Ishikawa (cell line): ENCODE measurements around the gene P2RX6.

Experiments used
- CEBPB ChIP-seq: IDR thresholded peaks from 2 replicates; pipeline ENCODE4 v1.6.1; 2012
- CREB1 ChIP-seq: IDR thresholded peaks from 2 replicates; pipeline ENCODE4 v1.6.1; 2012; ENCODE audit warnings: low read depth
- EGR1 ChIP-seq: IDR thresholded peaks from 2 replicates; pipeline ENCODE4 v1.6.1; 2012
- EP300 ChIP-seq: IDR thresholded peaks from 2 replicates; pipeline ENCODE4 v1.6.1; 2012; ENCODE audit warnings: borderline replicate concordance
- FOXM1 ChIP-seq: IDR thresholded peaks from 2 replicates; pipeline ENCODE4 v1.6.1; 2012; ENCODE audit warnings: low read depth, borderline replicate concordance
- MAX ChIP-seq: IDR thresholded peaks from 2 replicates; pipeline ENCODE4 v1.6.1; 2012
- NFIC ChIP-seq: IDR thresholded peaks from 2 replicates; pipeline ENCODE4 v1.6.1; 2012
- RAD21 ChIP-seq: IDR thresholded peaks from 2 replicates; pipeline ENCODE4 v1.6.1; 2012; ENCODE audit warnings: low read depth
- REST ChIP-seq: IDR thresholded peaks from 2 replicates; pipeline ENCODE4 v1.6.1; 2012; ENCODE audit warnings: low read depth, mild to moderate bottlenecking
- TAF1 ChIP-seq: IDR thresholded peaks from 2 replicates; pipeline ENCODE4 v1.6.1; 2012; ENCODE audit warnings: low read depth, mild to moderate bottlenecking
- TCF12 ChIP-seq: IDR thresholded peaks from 2 replicates; pipeline ENCODE4 v1.6.1; 2012; ENCODE audit warnings: low read depth
- TEAD4 ChIP-seq: IDR thresholded peaks from 2 replicates; pipeline ENCODE4 v1.6.1; 2012
- USF1 ChIP-seq: IDR thresholded peaks from 2 replicates; pipeline ENCODE4 v1.6.1; 2012
- YY1 ChIP-seq: IDR thresholded peaks from 2 replicates; pipeline ENCODE4 v1.6.1; 2012; ENCODE audit warnings: low read depth
- ZBTB7A ChIP-seq: IDR thresholded peaks from 2 replicates; pipeline ENCODE4 v1.6.1; 2012; ENCODE audit warnings: low read depth

P2RX6 gene

GRCh38 chr22:21052715-21053459, 37.9 kb downstream of the P2RX6 start:
- TF ChIP-seq USF1 (no peak), ZBTB7A (no peak), CREB1 (no peak), NFIC (no peak), EGR1 (no peak), FOXM1 (no peak), YY1 (no peak), CEBPB (no peak), EP300 (no peak), TEAD4 (no peak), REST (no peak), MAX (no peak), RAD21 (no peak)

GRCh38 chr22:21054046-21054713, 39.2 kb downstream of the P2RX6 start:
- TF ChIP-seq EP300: no peak
- TF ChIP-seq EGR1: no peak
- no peak for TF ChIP-seq TEAD4
- no peak for TF ChIP-seq REST
- TF ChIP-seq USF1: no peak
- no peak for TF ChIP-seq YY1
- TF ChIP-seq CEBPB: no peak
- TF ChIP-seq ZBTB7A: no peak
- TF ChIP-seq TAF1: no peak
- no peak for TF ChIP-seq FOXM1
- no peak for TF ChIP-seq TCF12

GRCh38 chr22:21054714-21055563, 40.0 kb downstream of the P2RX6 start:
- TF ChIP-seq FOXM1 (no peak), YY1 (no peak), EP300 (no peak), TCF12 (no peak), CEBPB (no peak), ZBTB7A (no peak), MAX (no peak), TEAD4 (no peak), USF1 (no peak), EGR1 (no peak), NFIC (no peak), CREB1 (no peak)

GRCh38 chr22:21055564-21055834, 40.5 kb downstream of the P2RX6 start:
- TF ChIP-seq CEBPB: no peak
- TF ChIP-seq USF1: no peak
- TF ChIP-seq FOXM1: no peak
- TF ChIP-seq REST: no peak
- no peak for TF ChIP-seq YY1
- no peak for TF ChIP-seq ZBTB7A
- no peak for TF ChIP-seq MAX
- TF ChIP-seq TAF1: no peak
- no peak for TF ChIP-seq TEAD4
